OCI-LY1 (cell line): ENCODE measurements around the gene BSG.

Experiments used
- H2AFZ ChIP-seq: fragments of 200-600 bp; sonication (generic), shearing (Covaris generic); 2 replicates; pipeline ENCODE4 v1.6.0; 2014; ENCODE audit warnings: antibody characterized with exemption, mild to moderate bottlenecking, low read length
- H3F3A ChIP-seq: fragments of 200-600 bp; sonication (generic), shearing (Covaris generic); 2 replicates; pipeline ENCODE4 v1.6.0; 2014; ENCODE audit warnings: mild to moderate bottlenecking, antibody characterized with exemption, low read length, moderate library complexity; ENCODE audit not compliant: insufficient read depth
- H3K27ac ChIP-seq: fragments of 200-600 bp; sonication (generic); 2 replicates; pipeline ENCODE4 v1.5.1; 2014; ENCODE audit warnings: low read length, mixed run types, mild to moderate bottlenecking, low read depth; ENCODE audit not compliant: poor library complexity, severe bottlenecking
- H3K27me3 ChIP-seq: fragments of 200-600 bp; sonication (generic); 2 replicates; pipeline ENCODE4 v1.6.0; 2014; ENCODE audit warnings: antibody characterized with exemption, mild to moderate bottlenecking, low read length, moderate library complexity; ENCODE audit not compliant: insufficient read depth
- H3K36me3 ChIP-seq: fragments of 200-600 bp; sonication (generic); 2 replicates; pipeline ENCODE4 v1.6.1; 2014; ENCODE audit warnings: mild to moderate bottlenecking, antibody characterized with exemption, low read length, moderate library complexity, mixed read lengths; ENCODE audit not compliant: insufficient read depth
- H3K4me1 ChIP-seq: fragments of 200-600 bp; sonication (generic); 2 replicates; pipeline ENCODE4 v1.5.1; 2014; ENCODE audit warnings: mild to moderate bottlenecking, low read length, moderate library complexity; ENCODE audit not compliant: insufficient read depth, severe bottlenecking
- H3K4me2 ChIP-seq: fragments of 200-600 bp; sonication (generic), shearing (Covaris generic); 2 replicates; pipeline ENCODE4 v1.6.1; 2014; ENCODE audit warnings: low read length
- H3K4me3 ChIP-seq: fragments of 200-600 bp; sonication (generic); 2 replicates; pipeline ENCODE4 v1.5.1; 2014; ENCODE audit warnings: low read length, low read depth, mild to moderate bottlenecking, mixed read lengths; ENCODE audit not compliant: poor library complexity, severe bottlenecking
- H3K79me2 ChIP-seq: fragments of 200-600 bp; shearing (Covaris generic); 2 replicates; pipeline ENCODE4 v1.6.1; 2016; ENCODE audit warnings: mixed run types, low read length, mixed read lengths; ENCODE audit not compliant: insufficient read depth
- H3K9ac ChIP-seq: fragments of 200-600 bp; sonication (generic), shearing (Covaris generic); 2 replicates; pipeline ENCODE4 v1.6.1; 2014; ENCODE audit warnings: mild to moderate bottlenecking, low read length, mixed read lengths
- H3K9me2 ChIP-seq: fragments of 200-600 bp; sonication (generic), shearing (Covaris generic); 2 replicates; pipeline ENCODE4 v1.6.1; 2014; ENCODE audit warnings: low read depth, mild to moderate bottlenecking, low read length, mixed read lengths
- H3K9me3 ChIP-seq: fragments of 200-600 bp; shearing (Covaris generic); 2 replicates; pipeline ENCODE4 v1.6.1; 2014; ENCODE audit warnings: low read length, mixed read lengths
- H4K20me1 ChIP-seq: fragments of 200-600 bp; sonication (generic), shearing (Covaris generic); 2 replicates; pipeline ENCODE4 v1.6.0; 2016; ENCODE audit warnings: mild to moderate bottlenecking, low read length; ENCODE audit not compliant: insufficient read depth
- CTCF ChIP-seq: fragments of 200-600 bp; sonication (generic), shearing (Covaris generic); IDR thresholded peaks from 2 replicates; pipeline ENCODE4 v1.5.1; 2017; ENCODE audit warnings: mild to moderate bottlenecking, antibody characterized with exemption, low read length, moderate library complexity, mixed read lengths
- EZH2 ChIP-seq: fragments of 200-600 bp; sonication (generic), shearing (Covaris generic); IDR thresholded peaks from 2 replicates; pipeline ENCODE4 v1.8.0; 2017; ENCODE audit warnings: borderline replicate concordance, mixed run types, mild to moderate bottlenecking, antibody characterized with exemption, low read length, moderate library complexity, mixed read lengths

The BSG gene

GRCh38 chr19:547836-548720, 24.3 kb upstream of the BSG start:
- no peak overlapping the region for H3K4me2 ChIP-seq
- H3K9ac ChIP-seq, result no peak overlapping the region
- no peaks in the 10 kb centered on the region for H3K36me3 ChIP-seq
- TF ChIP-seq CTCF (no peak), EZH2 (no peak)
- no peaks in the 10 kb centered on the region for H3K9me2 ChIP-seq
- no peaks in the 10 kb centered on the region for H3F3A ChIP-seq
- H3K79me2 ChIP-seq, result no peaks in the 10 kb centered on the region
- no peaks in the 10 kb centered on the region for H3K9me3 ChIP-seq
- no peaks in the 10 kb centered on the region for H3K27me3 ChIP-seq
- H3K27ac ChIP-seq, result no peak overlapping the region
- H2AFZ ChIP-seq, result no peak overlapping the region
- peaks cover 10% of the 10 kb centered on the region for H3K4me1 ChIP-seq
- no peak overlapping the region for H3K4me3 ChIP-seq
- H4K20me1 ChIP-seq, result no peaks in the 10 kb centered on the region

DNA sequence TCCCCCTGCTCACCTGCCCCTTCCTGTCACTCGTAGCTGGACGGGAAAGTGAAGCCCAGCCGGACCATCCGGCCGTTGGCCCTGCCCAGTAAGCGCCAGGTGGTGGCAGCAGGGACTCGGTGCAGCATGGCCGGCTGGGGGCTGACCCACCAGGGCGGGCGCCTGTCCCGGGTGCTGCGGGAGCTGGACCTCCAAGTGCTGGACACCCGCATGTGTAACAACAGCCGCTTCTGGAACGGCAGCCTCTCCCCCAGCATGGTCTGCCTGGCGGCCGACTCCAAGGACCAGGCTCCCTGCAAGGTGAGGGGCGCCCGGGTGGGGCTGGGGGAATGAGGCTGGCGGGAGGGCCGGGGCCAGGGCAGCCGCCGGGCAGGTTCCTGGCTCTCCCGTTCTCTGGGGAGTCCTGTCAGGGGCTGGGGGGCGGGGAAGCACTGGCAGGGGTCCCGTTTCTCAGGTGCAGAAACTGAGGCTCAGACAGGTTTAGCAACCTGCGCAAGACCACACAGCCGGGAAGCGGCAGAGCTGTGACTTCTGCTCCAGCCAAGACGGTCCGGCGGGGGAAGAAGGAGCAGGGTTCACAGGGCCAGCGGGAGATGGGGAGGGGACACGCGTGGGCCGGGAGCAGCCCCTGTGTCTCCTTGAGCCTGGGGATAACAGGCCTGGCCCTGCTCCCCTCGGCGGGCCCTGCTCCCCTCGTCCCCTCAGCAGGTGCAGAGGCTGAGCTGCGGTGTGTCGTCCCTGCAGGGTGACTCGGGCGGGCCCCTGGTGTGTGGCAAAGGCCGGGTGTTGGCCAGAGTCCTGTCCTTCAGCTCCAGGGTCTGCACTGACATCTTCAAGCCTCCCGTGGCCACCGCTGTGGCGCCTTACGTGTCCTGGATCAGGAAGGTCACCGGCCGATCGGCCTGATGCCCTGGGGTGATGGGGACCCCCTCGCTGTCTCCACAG, 23.2 kb upstream of the BSG start:
- Histone ChIP-seq H3K4me3 (no peak overlapping the region), H3K27me3 (no peaks in the 10 kb centered on the region), H3F3A (no peaks in the 10 kb centered on the region), H4K20me1 (no peaks in the 10 kb centered on the region), H3K9ac (no peak overlapping the region), H3K9me3 (no peaks in the 10 kb centered on the region), H3K9me2 (no peaks in the 10 kb centered on the region), H3K4me2 (no peak overlapping the region), H2AFZ (no peak overlapping the region), H3K36me3 (no peaks in the 10 kb centered on the region), H3K79me2 (no peaks in the 10 kb centered on the region), H3K27ac (no peak overlapping the region), H3K4me1 (peaks cover under 1% of the 10 kb centered on the region)
- no peak for TF ChIP-seq EZH2
- no peak for TF ChIP-seq CTCF

DNA sequence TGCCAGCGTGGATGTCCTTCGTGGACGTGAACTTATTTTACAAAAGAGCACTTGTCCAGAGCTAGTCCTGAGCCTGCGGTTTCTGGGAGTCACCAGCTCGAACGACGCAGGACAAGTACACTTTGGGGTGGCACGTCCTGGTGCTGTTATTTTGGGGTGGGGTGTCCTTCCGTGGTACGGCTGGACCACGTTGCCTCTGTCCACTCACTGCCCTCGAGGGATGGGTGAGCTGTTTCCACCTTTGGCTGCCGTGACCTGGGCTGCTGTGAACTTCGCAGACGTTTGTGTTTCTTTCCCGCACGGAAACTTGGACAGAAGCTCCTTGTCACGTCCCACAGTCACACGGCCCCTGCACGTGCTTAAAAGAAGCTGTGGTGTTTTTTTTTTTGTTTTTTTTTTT, 17.6 kb upstream of the BSG start:
- TF ChIP-seq CTCF, result no peak
- TF ChIP-seq EZH2, result no peak
- H3K79me2 ChIP-seq, result no peaks in the 10 kb centered on the region
- H3F3A ChIP-seq, result no peaks in the 10 kb centered on the region
- no peak overlapping the region for H3K9ac ChIP-seq
- no peaks in the 10 kb centered on the region for H3K4me1 ChIP-seq
- no peak overlapping the region for H3K27ac ChIP-seq
- H3K4me3 ChIP-seq, result no peak overlapping the region
- H3K36me3 ChIP-seq, result no peaks in the 10 kb centered on the region
- no peaks in the 10 kb centered on the region for H3K27me3 ChIP-seq
- H3K9me3 ChIP-seq, result no peaks in the 10 kb centered on the region
- H2AFZ ChIP-seq, result no peak overlapping the region
- no peaks in the 10 kb centered on the region for H3K9me2 ChIP-seq
- H3K4me2 ChIP-seq, result no peak overlapping the region
- no peaks in the 10 kb centered on the region for H4K20me1 ChIP-seq
